ENCODE results near the gene TPRN.

TPRN gene

GRCh38 chr9:137212520-137212919, 12.0 kb upstream of the TPRN start:
- no peak for DNase-seq (ENCODE audit: low read depth in 2 of 2)

- DNase-seq (ENCODE audit: low read depth in 2 of 2) = no peak
Measured at GRCh38 chr9:137211532-137211931, 11.0 kb upstream of the TPRN start.

- no peak for DNase-seq (ENCODE audit: low read depth in 2 of 2)
Measured at GRCh38 chr9:137206602-137207001, 6.1 kb upstream of the TPRN start.

- DNase-seq (ENCODE audit: low read depth in 2 of 2) = peak; percentile 84 to 93
Measured at GRCh38 chr9:137205126-137206069, 4.9 kb upstream of the TPRN start, which contains the start of the genes NDOR1 and TMEM203. Gene NDOR1, plus strand, starts transcription at chr9:137205700. Its CDS starts 78 bp downstream, at chr9:137205778. Gene TMEM203, minus strand, starts transcription at chr9:137205648. Its CDS starts 234 bp downstream, at chr9:137205414.

GRCh38 chr9:137204731-137205125, 4.2 kb upstream of the TPRN start:
- DNase-seq (ENCODE audit: low read depth in 2 of 2) = no peak

GRCh38 chr9:137202966-137203365, 2.4 kb upstream of the TPRN start:
- DNase-seq (ENCODE audit: low read depth in 2 of 2) = no peak

GRCh38 chr9:137201205-137201868, 796 bp upstream of the TPRN start:
- no peak for DNase-seq (ENCODE audit: low read depth in 2 of 2)

GRCh38 chr9:137199411-137200121, 975 bp downstream of the TPRN start:
- DNase-seq (ENCODE audit: low read depth in 2 of 2) = no peak

GRCh38 chr9:137198902-137199283, 1.6 kb downstream of the TPRN start:
- no peak for DNase-seq (ENCODE audit: low read depth in 2 of 2)

GRCh38 chr9:137198051-137198901, 2.3 kb downstream of the TPRN start:
- no peak for DNase-seq (ENCODE audit: low read depth in 2 of 2)

GRCh38 chr9:137195525-137196220, 4.9 kb downstream of the TPRN start:
- DNase-seq (ENCODE audit: low read depth in 2 of 2) = no peak

GRCh38 chr9:137194909-137195308, 5.6 kb downstream of the TPRN start:
- no peak for DNase-seq (ENCODE audit: low read depth in 2 of 2)

GRCh38 chr9:137194388-137194787, 6.2 kb downstream of the TPRN start:
- no peak for DNase-seq (ENCODE audit: low read depth in 2 of 2)

- DNase-seq (ENCODE audit: low read depth in 2 of 2) = no peak
Measured at GRCh38 chr9:137193771-137194170, 6.8 kb downstream of the TPRN start.

- no peak for DNase-seq (ENCODE audit: low read depth in 2 of 2)
Measured at GRCh38 chr9:137192859-137193258, 7.7 kb downstream of the TPRN start.

GRCh38 chr9:137192448-137192780, 8.1 kb downstream of the TPRN start:
- no peak for DNase-seq (ENCODE audit: low read depth in 2 of 2)

GRCh38 chr9:137191691-137192447, 8.7 kb downstream of the TPRN start:
- DNase-seq (ENCODE audit: low read depth in 2 of 2) = no peak

- DNase-seq (ENCODE audit: low read depth in 2 of 2) = no peak
Measured at GRCh38 chr9:137191245-137191644, 9.3 kb downstream of the TPRN start.

GRCh38 chr9:137190315-137190856, 10.2 kb downstream of the TPRN start:
- DNase-seq (ENCODE audit: low read depth in 2 of 2) = no peak
